ENCODE results near the gene TMUB2. TPM values are rescaled to one million over a fixed set of nuclear protein-coding genes. Genes with fewer than 3 reads are reported as not detected.

TMUB2 gene
- total and polyA plus RNA-seq, 2 of the 13 experiments (the other 11 are each of a cell fraction or from before 2014, with no cell fraction given), result 26.9 to 50.8 TPM

DNA sequence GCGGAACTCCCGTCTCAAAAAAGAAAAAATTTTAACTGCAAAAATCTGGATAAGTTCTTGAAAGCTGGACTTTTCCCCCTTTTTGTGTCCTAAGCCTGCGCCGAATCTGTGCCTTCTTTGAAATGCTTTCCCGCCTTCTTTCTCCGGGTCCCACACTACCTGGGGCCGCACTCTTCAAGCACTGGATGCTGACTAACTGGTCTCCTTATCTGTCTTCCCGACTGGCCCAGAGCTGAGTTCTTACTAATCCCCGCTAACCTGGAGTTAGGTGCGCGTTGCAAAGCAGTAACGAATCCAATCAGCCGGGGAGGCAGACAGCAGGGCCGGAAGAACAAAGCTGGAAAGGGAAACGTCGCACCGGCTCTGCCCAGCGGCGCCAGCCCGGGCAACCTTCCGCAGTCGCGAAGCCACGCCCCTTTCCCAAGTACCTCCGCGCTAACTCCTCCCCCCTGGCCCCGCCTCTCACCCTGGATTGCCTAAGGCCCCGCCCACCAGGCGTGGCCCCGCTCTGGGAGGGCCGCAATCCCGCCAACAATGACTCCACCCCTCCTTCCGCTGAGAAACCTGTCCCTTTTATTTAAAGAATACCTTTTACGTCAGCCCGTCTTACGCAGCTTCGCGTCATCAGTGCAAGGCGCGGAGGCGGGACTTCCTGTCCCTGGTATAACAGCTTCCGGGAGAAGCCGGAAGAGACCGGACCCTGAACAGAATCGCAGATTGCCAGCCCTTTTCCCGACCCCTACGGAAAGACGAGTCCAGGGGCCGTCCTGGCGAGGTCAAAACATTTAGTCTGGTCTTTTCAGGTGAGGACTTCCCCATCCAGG lies at the start of gene TMUB2 (continued):
- TF ChIP-seq, protein P1, sequence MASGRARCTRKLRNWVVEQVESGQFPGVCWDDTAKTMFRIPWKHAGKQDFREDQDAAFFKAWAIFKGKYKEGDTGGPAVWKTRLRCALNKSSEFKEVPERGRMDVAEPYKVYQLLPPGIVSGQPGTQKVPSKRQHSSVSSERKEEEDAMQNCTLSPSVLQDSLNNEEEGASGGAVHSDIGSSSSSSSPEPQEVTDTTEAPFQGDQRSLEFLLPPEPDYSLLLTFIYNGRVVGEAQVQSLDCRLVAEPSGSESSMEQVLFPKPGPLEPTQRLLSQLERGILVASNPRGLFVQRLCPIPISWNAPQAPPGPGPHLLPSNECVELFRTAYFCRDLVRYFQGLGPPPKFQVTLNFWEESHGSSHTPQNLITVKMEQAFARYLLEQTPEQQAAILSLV (CRISPR knock-in tag; IDR thresholded peaks at IDR 0.05; ENCODE audit: borderline replicate concordance), result peak; percentile 58
- no peak for TF ChIP-seq ZBTB7A (CRISPR knock-in tag; IDR thresholded peaks at IDR 0.05)
- peak; percentile 39; the same call in 1 of the 2 replicates for TF ChIP-seq BRD4 (CRISPR knock-in tag; IDR thresholded peaks at IDR 0.05)
- TF ChIP-seq SP4 (CRISPR knock-in tag; IDR thresholded peaks at IDR 0.05), result peak; percentile 100
- TF ChIP-seq, protein P2, sequence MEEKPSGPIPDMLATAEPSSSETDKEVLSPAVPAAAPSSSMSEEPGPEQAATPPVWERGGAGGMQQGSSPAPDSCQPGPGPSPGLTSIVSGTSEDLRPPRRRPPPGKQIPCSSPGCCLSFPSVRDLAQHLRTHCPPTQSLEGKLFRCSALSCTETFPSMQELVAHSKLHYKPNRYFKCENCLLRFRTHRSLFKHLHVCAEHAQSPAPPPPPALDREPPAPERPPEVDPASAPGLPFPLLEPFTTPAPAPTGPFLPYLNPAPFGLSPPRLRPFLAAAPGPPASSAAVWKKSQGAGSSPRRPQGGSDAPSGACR (CRISPR knock-in tag; IDR thresholded peaks at IDR 0.05), result 0 out of 2 replicates have a peak, but pooled peaks have one; percentile 35
- TF ChIP-seq, protein P3, sequence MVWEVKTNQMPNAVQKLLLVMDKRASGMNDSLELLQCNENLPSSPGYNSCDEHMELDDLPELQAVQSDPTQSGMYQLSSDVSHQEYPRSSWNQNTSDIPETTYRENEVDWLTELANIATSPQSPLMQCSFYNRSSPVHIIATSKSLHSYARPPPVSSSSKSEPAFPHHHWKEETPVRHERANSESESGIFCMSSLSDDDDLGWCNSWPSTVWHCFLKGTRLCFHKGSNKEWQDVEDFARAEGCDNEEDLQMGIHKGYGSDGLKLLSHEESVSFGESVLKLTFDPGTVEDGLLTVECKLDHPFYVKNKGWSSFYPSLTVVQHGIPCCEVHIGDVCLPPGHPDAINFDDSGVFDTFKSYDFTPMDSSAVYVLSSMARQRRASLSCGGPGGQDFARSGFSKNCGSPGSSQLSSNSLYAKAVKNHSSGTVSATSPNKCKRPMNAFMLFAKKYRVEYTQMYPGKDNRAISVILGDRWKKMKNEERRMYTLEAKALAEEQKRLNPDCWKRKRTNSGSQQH (CRISPR knock-in tag; IDR thresholded peaks at IDR 0.05; ENCODE audit: low read depth), result no peak
- TF ChIP-seq SMYD3 (CRISPR knock-in tag; IDR thresholded peaks at IDR 0.05), result no peak
- no peak for TF ChIP-seq ZKSCAN1 (IDR thresholded peaks at IDR 0.05; ENCODE audit: low read length)
- TF ChIP-seq, protein P4, sequence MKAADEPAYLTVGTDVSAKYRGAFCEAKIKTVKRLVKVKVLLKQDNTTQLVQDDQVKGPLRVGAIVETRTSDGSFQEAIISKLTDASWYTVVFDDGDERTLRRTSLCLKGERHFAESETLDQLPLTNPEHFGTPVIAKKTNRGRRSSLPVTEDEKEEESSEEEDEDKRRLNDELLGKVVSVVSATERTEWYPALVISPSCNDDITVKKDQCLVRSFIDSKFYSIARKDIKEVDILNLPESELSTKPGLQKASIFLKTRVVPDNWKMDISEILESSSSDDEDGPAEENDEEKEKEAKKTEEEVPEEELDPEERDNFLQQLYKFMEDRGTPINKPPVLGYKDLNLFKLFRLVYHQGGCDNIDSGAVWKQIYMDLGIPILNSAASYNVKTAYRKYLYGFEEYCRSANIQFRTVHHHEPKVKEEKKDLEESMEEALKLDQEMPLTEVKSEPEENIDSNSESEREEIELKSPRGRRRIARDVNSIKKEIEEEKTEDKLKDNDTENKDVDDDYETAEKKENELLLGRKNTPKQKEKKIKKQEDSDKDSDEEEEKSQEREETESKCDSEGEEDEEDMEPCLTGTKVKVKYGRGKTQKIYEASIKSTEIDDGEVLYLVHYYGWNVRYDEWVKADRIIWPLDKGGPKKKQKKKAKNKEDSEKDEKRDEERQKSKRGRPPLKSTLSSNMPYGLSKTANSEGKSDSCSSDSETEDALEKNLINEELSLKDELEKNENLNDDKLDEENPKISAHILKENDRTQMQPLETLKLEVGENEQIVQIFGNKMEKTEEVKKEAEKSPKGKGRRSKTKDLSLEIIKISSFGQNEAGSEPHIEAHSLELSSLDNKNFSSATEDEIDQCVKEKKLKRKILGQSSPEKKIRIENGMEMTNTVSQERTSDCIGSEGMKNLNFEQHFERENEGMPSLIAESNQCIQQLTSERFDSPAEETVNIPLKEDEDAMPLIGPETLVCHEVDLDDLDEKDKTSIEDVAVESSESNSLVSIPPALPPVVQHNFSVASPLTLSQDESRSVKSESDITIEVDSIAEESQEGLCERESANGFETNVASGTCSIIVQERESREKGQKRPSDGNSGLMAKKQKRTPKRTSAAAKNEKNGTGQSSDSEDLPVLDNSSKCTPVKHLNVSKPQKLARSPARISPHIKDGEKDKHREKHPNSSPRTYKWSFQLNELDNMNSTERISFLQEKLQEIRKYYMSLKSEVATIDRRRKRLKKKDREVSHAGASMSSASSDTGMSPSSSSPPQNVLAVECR (CRISPR knock-in tag; IDR thresholded peaks at IDR 0.05; ENCODE audit: borderline replicate concordance), result peak; percentile 83; the same call in 1 of the 2 replicates
- TF ChIP-seq POLR2A (IDR thresholded peaks at IDR 0.05; ENCODE audit: insufficient read depth in 1 of 2, low read depth in 2 of 2, low read length in 2 of 2), result peak; percentile 95 to 97
- peak; percentile 57 for TF ChIP-seq SPEN (CRISPR knock-in tag; IDR thresholded peaks at IDR 0.05; ENCODE audit: low read depth)
- TF ChIP-seq REXO4 (CRISPR knock-in tag; IDR thresholded peaks at IDR 0.05; ENCODE audit: borderline replicate concordance), result no peak
- TF ChIP-seq ZNF644 (CRISPR knock-in tag; IDR thresholded peaks at IDR 0.05; ENCODE audit: low read depth), result no peak
- peak; percentile 78 for TF ChIP-seq MEIS1 (CRISPR knock-in tag; IDR thresholded peaks at IDR 0.05; ENCODE audit: borderline replicate concordance)
- TF ChIP-seq, protein P5, sequence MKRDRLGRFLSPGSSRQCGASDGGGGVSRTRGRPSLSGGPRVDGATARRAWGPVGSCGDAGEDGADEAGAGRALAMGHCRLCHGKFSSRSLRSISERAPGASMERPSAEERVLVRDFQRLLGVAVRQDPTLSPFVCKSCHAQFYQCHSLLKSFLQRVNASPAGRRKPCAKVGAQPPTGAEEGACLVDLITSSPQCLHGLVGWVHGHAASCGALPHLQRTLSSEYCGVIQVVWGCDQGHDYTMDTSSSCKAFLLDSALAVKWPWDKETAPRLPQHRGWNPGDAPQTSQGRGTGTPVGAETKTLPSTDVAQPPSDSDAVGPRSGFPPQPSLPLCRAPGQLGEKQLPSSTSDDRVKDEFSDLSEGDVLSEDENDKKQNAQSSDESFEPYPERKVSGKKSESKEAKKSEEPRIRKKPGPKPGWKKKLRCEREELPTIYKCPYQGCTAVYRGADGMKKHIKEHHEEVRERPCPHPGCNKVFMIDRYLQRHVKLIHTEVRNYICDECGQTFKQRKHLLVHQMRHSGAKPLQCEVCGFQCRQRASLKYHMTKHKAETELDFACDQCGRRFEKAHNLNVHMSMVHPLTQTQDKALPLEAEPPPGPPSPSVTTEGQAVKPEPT (CRISPR knock-in tag; IDR thresholded peaks at IDR 0.05; ENCODE audit: low read depth), result peak; percentile 63; the same call in 1 of the 2 replicates
- peak; percentile 44 for TF ChIP-seq NFYB (CRISPR knock-in tag; IDR thresholded peaks at IDR 0.05)
- TF ChIP-seq DR1 (CRISPR knock-in tag; IDR thresholded peaks at IDR 0.05), result peak; percentile 92
- peak; percentile 63 for TF ChIP-seq MIXL1 (CRISPR knock-in tag; IDR thresholded peaks at IDR 0.05)
- 0 out of 4 replicates have a peak, but pooled peaks of 1 of the 2 experiments have one; percentile 0 for TF ChIP-seq MAFK (conservative IDR thresholded peaks at IDR 0.05 in 1 of 2, IDR thresholded peaks at IDR 0.05 in 1 of 2; ENCODE audit: low read length in 2 of 2)
- TF ChIP-seq CREM (IDR thresholded peaks at IDR 0.05), result peak; percentile 99
- peak; percentile 82 for TF ChIP-seq CREM (CRISPR knock-in tag; IDR thresholded peaks at IDR 0.05)

Measured in HepG2 (cell line).